Stimulated activated CD4-positive, alpha-beta T cell treated with anti-CD3 and anti-CD28 coated beads, TNF-alpha, amount 100 ng/mL, for 48 hours (primary cell): ENCODE measurements around the gene ZNF546.

Experiments used
- DNase-seq, 3 donors: peaks; one replicate each; pipeline ENCODE4 v3.0.0-alpha.2; 2020; ENCODE audit warnings: low read depth in 3 of 3

The ZNF546 gene

DNA sequence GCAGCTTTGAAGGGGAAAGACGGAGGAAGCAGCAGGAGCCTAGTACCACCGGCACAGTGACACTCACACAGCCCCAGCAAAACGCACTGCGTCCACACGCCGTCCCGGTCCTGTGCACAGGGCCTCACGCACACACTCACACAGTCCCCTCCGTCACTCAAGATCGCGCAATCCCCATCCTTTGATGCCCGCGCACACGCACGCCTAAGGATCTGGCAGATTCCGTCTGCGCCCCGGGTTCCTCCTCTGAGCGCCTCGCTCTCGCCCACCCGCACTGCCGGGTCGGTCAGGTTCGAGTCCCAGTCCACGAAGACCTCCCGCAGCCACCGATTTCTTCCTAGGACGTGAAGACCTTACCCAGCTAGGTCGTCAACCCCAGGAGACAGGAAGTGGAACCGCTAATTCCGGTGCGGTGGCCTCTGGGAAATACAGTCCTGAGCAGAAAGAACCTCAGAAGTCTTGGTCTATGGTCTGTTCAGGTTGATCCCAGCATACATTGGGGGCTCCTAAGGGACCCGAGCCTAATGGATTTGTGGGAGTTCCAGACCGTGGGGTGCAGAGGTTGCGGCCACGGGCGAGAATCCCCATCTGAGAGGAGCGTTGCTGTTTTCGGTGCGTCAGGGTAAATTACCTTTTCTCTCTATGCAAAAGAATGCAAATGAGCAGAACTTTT lies 59.1 kb downstream of the ZNF546 start, which contains the start of gene ZNF780B:
TSS of gene ZNF780B (minus strand) at position 400 of the 673 bp plus-strand sequence. CDS start 5,899 bp downstream, outside the sequence.
- peak; percentile 36 to 53 (median 41) for DNase-seq

DNA sequence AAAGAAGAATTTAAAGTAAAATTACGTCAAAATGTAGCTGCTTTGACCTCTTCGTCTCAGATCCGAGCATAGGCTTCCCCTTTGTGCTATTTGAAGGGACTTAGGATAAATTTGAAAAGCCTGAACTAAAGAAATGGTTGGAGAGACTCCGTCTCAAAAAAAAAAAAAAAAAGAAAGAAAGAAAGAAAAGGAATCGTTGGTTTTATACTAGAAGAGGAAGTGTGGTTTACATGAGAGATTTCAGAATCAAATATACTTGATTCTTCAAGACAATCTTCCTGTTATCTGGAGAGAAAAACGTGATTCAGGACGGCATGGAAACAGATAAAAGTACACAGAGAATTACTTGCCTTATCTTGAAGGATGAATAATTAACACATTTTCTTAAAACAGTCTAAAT lies 59.6 kb downstream of the ZNF546 start:
- no peak for DNase-seq

DNA sequence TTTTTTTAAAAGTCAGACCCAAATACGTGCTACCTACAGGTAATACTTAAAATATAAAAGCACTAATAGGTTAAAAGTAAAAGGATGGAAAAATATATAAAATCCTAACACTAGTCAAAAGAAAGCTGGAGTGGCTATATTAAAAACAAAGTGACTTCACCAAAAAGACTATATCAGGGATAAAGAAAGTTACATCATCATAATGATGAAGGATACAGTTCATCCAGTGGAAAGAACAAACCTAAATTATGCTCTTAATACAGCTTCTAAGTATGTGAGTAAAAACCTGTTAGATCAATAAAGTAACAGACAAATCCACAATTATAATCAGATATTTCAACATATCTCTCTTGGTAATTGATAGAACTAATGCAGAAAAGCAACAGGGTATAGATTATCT lies 60.3 kb downstream of the ZNF546 start:
- no peak for DNase-seq

DNA sequence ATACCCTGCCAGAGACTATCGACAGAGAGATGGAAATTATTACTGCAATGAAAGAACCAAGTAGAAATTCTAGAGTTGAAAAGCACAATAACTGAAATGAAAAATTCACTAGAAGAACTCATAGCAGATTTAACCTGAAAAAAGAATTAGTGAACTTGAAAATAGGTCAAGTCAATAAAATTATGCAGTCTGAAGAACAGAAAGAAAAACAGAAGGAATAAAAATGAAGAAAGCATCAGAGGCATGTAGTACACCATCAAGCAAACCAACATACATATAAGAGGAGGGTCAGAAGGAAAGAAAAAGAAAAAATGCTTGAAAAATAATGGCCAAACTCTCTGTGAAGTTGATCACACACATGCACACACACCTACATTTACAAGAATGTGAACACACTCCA lies 62.8 kb downstream of the ZNF546 start:
- DNase-seq, result no peak

DNA sequence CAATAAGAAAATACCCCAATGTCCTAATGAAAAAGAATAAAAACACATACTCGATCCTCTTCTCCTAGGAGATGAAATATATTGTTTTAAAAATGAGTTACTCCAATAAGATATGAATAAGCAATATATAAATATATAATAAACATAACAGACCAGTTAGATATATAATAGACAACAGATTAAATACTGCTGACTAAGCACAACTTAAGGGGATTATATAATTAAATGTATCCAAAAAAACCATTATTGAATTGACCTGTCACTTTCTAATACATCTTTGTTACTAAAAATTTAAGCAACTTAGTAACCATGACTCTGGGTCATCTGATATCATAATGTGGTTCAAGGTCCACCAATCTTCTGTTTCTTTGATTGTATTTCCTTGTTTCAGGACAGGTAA lies 73.2 kb downstream of the ZNF546 start:
- no peak for DNase-seq
